Testis (tissue), 2 donors: ENCODE results near the gene PDZD8.

ENCODE experiments used
- CTCF ChIP-seq, 3 experiments: fragments of 450-650 bp in 2 of 3; fragments of 200-600 bp in 1 of 3; sonication (generic) in 1 of 3; IDR thresholded peaks; one replicate each; pipeline ENCODE4 v1.5.1; 2016 to 2019; ENCODE audit warnings: antibody characterized with exemption in 3 of 3, mild to moderate bottlenecking in 2 of 3, moderate library complexity in 1 of 3
- POLR2A ChIP-seq: fragments of 450-650 bp; IDR thresholded peaks from one replicate; pipeline ENCODE4 v1.6.1; 2017; ENCODE audit warnings: antibody characterized with exemption, mild to moderate bottlenecking, moderate library complexity

DNA sequence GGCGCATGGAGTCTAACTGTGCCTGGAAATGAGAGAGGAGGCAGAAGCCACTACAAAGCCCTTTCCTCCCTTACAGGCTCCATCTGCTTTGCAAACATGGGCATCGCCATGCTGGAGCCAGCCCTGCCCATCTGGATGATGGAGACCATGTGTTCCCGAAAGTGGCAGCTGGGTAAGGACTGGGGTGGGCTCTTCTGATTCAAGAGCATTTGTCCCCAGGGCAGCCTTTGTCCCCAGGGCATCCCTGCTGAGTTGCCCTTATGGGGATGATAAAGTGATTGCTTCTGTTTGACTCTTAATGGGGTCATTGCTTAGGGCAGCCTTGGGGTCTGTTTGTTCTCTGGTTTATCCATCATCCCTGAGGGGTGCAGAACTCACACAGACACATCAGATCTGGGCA is 117.5 kb downstream of the PDZD8 start:
- no peak for TF ChIP-seq CTCF (IDR thresholded peaks at IDR 0.05)
- no peak for TF ChIP-seq POLR2A
